Liver (tissue), 9 donors: ENCODE measurements around the gene TMEM45A. TPM values are rescaled to one million over a fixed set of nuclear protein-coding genes. Genes with fewer than 3 reads are reported as not detected.

Experiments
- DNase-seq: peaks from one replicate; pipeline ENCODE4 v3.0.0-alpha.2; 2017; ENCODE audit warnings: low spot score
- H3K27ac ChIP-seq, 2 donors: one replicate each; pipeline ENCODE4 v1.7.0; 2013; ENCODE audit warnings: inconsistent platforms in 2 of 2, low read length in 2 of 2, control low read depth in 1 of 2, low read depth in 1 of 2, mild to moderate bottlenecking in 1 of 2
- H3K27me3 ChIP-seq, 4 donors: one replicate each; pipeline versions ENCODE4 v1.6.1 to v1.7.0; 2013; ENCODE audit warnings: low read length in 3 of 4, inconsistent platforms in 1 of 4, mild to moderate bottlenecking in 1 of 4, moderate library complexity in 1 of 4; ENCODE audit not compliant: control insufficient read depth in 4 of 4, insufficient read depth in 4 of 4
- H3K36me3 ChIP-seq, 4 donors: one replicate each; pipeline versions ENCODE4 v1.6.1 to v1.7.0; 2013; ENCODE audit warnings: low read length in 3 of 4, mild to moderate bottlenecking in 3 of 4, low read depth in 1 of 4, moderate library complexity in 1 of 4; ENCODE audit not compliant: control insufficient read depth in 4 of 4, insufficient read depth in 3 of 4
- H3K4me1 ChIP-seq, 4 donors: one replicate each; pipeline versions ENCODE4 v1.6.1 to v1.7.0; 2013; ENCODE audit warnings: low read length in 3 of 4, mild to moderate bottlenecking in 3 of 4, moderate library complexity in 1 of 4; ENCODE audit not compliant: control insufficient read depth in 4 of 4, insufficient read depth in 4 of 4
- H3K4me3 ChIP-seq, 3 donors: one replicate each; pipeline versions ENCODE4 v1.6.1 to v1.7.0; 2013; ENCODE audit warnings: low read length in 3 of 3, control low read depth in 1 of 3, low read depth in 1 of 3, mild to moderate bottlenecking in 1 of 3
- H3K9ac ChIP-seq, 2 donors: one replicate each; pipeline ENCODE4 v1.7.0; 2013; ENCODE audit warnings: low read length in 2 of 2, mild to moderate bottlenecking in 2 of 2, moderate library complexity in 2 of 2, control low read depth in 1 of 2, low read depth in 1 of 2
- H3K9me3 ChIP-seq, 4 donors: one replicate each; pipeline versions ENCODE4 v1.6.1 to v1.7.0; 2013; ENCODE audit warnings: low read length in 3 of 4; ENCODE audit not compliant: control insufficient read depth in 4 of 4
- EGR1 ChIP-seq, 2 donors: IDR thresholded peaks; 2 replicates each; pipeline ENCODE4 v1.6.1; 2016 to 2018; ENCODE audit warnings: antibody characterized with exemption in 2 of 2, low read depth in 2 of 2
- FOXA1 ChIP-seq: IDR thresholded peaks from 2 replicates; pipeline ENCODE4 v1.6.1; 2016; ENCODE audit warnings: antibody characterized with exemption
- GABPA ChIP-seq, 2 donors: IDR thresholded peaks in 1 of 2; conservative IDR thresholded peaks in 1 of 2; 2 replicates each; pipeline ENCODE4 v1.6.1; 2016; ENCODE audit warnings: antibody characterized with exemption in 2 of 2, mild to moderate bottlenecking in 1 of 2, moderate library complexity in 1 of 2
- HNF4A ChIP-seq, 2 donors: conservative IDR thresholded peaks; 2 replicates each; pipeline ENCODE4 v1.6.1; 2016; ENCODE audit warnings: antibody characterized with exemption in 2 of 2, mild to moderate bottlenecking in 2 of 2
- HNF4G ChIP-seq: IDR thresholded peaks from 2 replicates; pipeline ENCODE4 v1.6.1; 2016; ENCODE audit warnings: antibody characterized with exemption
- RAD21 ChIP-seq, 2 donors: IDR thresholded peaks; 2 replicates each; pipeline ENCODE4 v1.6.1; 2016; ENCODE audit warnings: antibody characterized with exemption in 2 of 2, mild to moderate bottlenecking in 2 of 2
- RXRA ChIP-seq, 2 donors: IDR thresholded peaks; 2 replicates each; pipeline ENCODE4 v1.6.1; 2017 to 2018; ENCODE audit warnings: antibody characterized with exemption in 2 of 2, mild to moderate bottlenecking in 1 of 2
- SP1 ChIP-seq: IDR thresholded peaks from 2 replicates; pipeline ENCODE4 v1.6.1; 2018; ENCODE audit warnings: antibody characterized with exemption, mild to moderate bottlenecking
- TAF1 ChIP-seq: conservative IDR thresholded peaks from 2 replicates; pipeline ENCODE4 v1.6.1; 2016; ENCODE audit warnings: antibody characterized with exemption, mild to moderate bottlenecking
- YY1 ChIP-seq: IDR thresholded peaks from 2 replicates; pipeline ENCODE4 v1.6.1; 2016; ENCODE audit warnings: antibody characterized with exemption, mild to moderate bottlenecking
- WGBS: extraction: QIAGEN DNeasy Blood & Tissue Kit; methylation state at CpG from one replicate; pipeline ENCODE4 v1.1.7; 2013; 5-methylcytosine and 5-hydroxymethylcytosine counted together
- polyA plus RNA-seq, 2 donors: library from polyadenylated mRNA; stranded (reverse) in 1 of 2; unstranded in 1 of 2; fragments of 200-250 nt in 1 of 2; fragments of >200 nt in 1 of 2; fragmentation: Nextera tagmentation in 1 of 2; extraction: Ambion mirVana in 1 of 2; gene quantifications; one replicate each; pipeline versions ENCODE4 v1.2.1 to v1.2.3, GENCODE V29; 2013 to 2015
- total RNA-seq, 2 donors: library from RNA; depleted of rRNA; stranded (reverse); fragments of >200 nt; gene quantifications; one replicate each; pipeline ENCODE4 v1.2.3, GENCODE V29; 2014
- TF ChIP-seq, protein P1 (sequence below): fragments of 150-350 bp; IDR thresholded peaks from 2 replicates; pipeline ENCODE4 v1.5.1; 2017; ENCODE audit warnings: improper control_type of control experiment, low read depth, low read length; ENCODE audit not compliant: missing input control
- TF ChIP-seq, protein P2 (sequence below): IDR thresholded peaks from 2 replicates; pipeline ENCODE4 v1.6.1; 2016; ENCODE audit warnings: antibody characterized with exemption
- donor health status: healthy.
- donor health status: healthy.
- donor health status: healthy.
- donor health status: healthy.
- donor health status: healthy.

Gene TMEM45A
- total and polyA plus RNA-seq, 4 donors, result 7.1 to 65.8 (median 45.1) TPM

DNA sequence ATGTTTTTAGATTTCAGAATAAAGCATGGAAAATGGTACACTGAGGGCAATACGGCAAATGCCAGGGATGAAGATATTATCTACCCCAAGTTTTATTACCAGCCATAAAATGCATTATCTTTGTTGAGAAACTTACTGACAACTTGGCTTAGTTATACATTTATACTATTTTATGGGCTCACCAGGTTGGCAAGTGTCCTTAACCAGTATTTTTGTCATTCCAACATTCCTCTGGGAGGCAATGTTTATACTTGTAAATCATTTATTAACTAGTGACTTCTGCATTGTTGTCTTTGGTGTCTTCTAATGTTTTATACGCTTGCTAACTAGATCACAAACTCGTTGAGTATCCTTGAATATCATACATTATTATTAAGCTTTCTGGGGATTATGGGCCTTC, 99.0 kb downstream of the TMEM45A start:
- whole genome bisulfite sequencing, result 26% methylated on average over 3 of the region's 3 CpGs
- H3K4me3 ChIP-seq, result no peak overlapping the region
- peaks cover 1 to 29% (median 11%) of the 10 kb centered on the region in 4 donors for H3K4me1 ChIP-seq
- DNase-seq, result no peak
- no peaks in the 10 kb centered on the region for H3K27me3 ChIP-seq
- no peaks in the 10 kb centered on the region for H3K9me3 ChIP-seq
- peak overlapping the region; percentile 15 to 61 for H3K27ac ChIP-seq
- no peaks in the 10 kb centered on the region for H3K36me3 ChIP-seq
- peak overlapping the region in 1 of 2 donors; percentile 28 for H3K9ac ChIP-seq
- TF ChIP-seq YY1 (peak; percentile 28), GABPA (IDR thresholded peaks at IDR 0.05 in 1 of 2, conservative IDR thresholded peaks at IDR 0.05 in 1 of 2) (no peak), FOXA1 (no peak), HNF4A (conservative IDR thresholded peaks at IDR 0.05) (no peak), EGR1 (IDR thresholded peaks at IDR 0.05; ENCODE audit: low read depth in 2 of 2) (no peak), SP1 (peak; percentile 55), HNF4G (no peak), RXRA (IDR thresholded peaks at IDR 0.05) (peak in 1 of 2 donors; percentile 33), TAF1 (no peak), RAD21 (IDR thresholded peaks at IDR 0.05) (peak; percentile 30 to 49)
- TF ChIP-seq, protein P1, sequence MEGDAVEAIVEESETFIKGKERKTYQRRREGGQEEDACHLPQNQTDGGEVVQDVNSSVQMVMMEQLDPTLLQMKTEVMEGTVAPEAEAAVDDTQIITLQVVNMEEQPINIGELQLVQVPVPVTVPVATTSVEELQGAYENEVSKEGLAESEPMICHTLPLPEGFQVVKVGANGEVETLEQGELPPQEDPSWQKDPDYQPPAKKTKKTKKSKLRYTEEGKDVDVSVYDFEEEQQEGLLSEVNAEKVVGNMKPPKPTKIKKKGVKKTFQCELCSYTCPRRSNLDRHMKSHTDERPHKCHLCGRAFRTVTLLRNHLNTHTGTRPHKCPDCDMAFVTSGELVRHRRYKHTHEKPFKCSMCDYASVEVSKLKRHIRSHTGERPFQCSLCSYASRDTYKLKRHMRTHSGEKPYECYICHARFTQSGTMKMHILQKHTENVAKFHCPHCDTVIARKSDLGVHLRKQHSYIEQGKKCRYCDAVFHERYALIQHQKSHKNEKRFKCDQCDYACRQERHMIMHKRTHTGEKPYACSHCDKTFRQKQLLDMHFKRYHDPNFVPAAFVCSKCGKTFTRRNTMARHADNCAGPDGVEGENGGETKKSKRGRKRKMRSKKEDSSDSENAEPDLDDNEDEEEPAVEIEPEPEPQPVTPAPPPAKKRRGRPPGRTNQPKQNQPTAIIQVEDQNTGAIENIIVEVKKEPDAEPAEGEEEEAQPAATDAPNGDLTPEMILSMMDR, result no peak
- TF ChIP-seq, protein P2, sequence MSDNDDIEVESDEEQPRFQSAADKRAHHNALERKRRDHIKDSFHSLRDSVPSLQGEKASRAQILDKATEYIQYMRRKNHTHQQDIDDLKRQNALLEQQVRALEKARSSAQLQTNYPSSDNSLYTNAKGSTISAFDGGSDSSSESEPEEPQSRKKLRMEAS, result no peak

DNA sequence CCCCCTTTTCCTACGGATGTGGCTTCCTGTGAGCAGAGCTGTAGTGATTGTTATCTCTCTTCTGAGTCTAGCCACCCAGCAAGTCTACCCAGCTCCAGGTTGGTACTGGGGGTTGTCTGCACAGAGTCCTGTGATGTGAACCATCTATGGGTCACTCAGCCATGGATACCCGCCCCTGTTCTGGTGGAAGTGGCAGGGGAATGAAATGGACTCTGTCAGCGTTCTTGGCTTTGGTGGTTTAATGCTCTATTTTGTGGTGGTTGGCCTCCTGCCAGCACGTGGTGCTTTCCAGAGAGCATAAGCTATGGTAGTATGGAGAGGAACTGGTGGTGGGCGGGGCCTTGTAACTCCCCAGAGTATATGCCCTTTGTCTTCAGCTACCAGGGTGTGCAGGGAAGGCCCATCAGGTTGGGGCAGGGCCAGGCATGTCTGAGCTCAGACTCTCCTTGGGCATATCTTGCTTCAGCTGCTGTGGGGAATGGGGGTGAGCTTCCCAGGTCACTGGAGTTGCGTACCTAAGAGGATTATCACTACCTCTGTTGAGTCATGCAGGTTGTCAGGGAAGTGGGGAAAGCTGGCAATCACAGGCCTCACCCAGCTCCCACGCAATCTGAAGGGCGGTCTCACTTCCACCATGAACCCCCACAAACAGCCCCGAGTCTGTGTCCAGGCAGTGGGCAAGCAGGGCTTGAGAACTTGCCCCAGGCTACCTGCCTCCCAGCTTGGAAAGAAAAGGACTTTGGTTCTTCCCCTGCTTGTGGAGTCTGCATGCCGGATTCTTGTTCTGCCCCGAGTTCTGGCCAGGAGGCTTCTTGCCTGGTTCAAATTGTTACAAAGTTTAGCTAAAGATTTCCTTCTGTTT, 108.0 kb downstream of the TMEM45A start:
- Histone ChIP-seq H3K27ac (no peak overlapping the region), H3K27me3 (no peaks in the 10 kb centered on the region), H3K9me3 (peaks cover 0 to 1% (median 0%) of the 10 kb centered on the region in 4 donors), H3K4me1 (peaks cover 0 to 21% (median 20%) of the 10 kb centered on the region in 4 donors), H3K4me3 (no peak overlapping the region), H3K36me3 (no peaks in the 10 kb centered on the region), H3K9ac (no peak overlapping the region)
- DNase-seq, result no peak
- WGBS, result 80% methylated on average over 11 of the region's 11 CpGs
- TF ChIP-seq FOXA1 (no peak), SP1 (no peak), EGR1 (IDR thresholded peaks at IDR 0.05; ENCODE audit: low read depth in 2 of 2) (no peak), YY1 (no peak), TAF1 (no peak), RXRA (IDR thresholded peaks at IDR 0.05) (no peak)
- TF ChIP-seq, protein P2, result no peak
